ENCODE results near the gene RAPGEF4.

RAPGEF4 gene

DNA sequence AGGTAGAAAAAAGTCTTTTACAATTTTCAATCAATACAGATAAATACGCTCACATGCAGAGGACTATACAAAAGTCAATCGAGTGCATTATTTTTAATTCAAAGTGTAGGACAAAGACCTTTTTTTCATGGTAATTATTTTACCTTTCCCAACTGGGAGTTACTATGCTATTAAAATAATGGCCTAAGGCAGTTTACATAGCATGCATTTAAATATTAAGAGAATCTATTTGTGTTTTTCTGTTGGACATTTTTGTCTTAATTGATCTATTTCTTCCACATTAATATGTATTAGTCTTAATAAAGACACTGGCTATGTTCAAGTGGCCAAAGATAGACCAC lies 209.8 kb downstream of the RAPGEF4 start:
- no peak for DNase-seq

DNA sequence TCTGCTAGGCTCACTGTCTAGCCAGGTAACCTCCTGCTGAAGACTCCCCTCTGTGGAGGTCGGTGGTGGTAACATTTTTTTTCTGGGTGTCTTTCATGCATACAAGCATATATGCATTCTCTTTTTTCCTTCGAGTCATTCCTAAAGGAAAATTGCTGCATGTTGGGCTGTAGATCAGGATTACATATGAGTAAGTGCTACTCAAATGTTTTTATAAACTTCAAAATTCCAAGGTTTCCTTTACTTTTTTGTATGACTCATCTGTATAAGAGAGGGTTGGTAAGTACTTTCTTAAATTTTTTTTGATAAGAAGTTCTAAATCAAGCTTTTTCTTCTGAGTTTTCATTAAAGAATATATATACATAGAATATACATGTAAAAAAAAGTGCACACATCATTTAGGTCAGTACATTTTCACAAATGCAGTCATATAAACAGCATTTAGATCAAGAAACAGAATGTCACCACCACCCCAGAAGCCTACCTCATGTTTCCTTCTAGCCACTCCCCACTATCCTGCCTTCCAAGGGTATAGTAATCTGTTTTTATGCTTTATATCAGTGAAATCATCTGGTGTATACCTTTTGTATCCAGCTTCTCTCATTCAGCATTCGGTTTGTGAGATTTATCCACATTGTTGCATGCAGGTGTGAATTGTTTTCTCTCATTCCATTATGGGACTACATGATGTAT lies 212.0 kb downstream of the RAPGEF4 start:
- no peak for DNase-seq

DNA sequence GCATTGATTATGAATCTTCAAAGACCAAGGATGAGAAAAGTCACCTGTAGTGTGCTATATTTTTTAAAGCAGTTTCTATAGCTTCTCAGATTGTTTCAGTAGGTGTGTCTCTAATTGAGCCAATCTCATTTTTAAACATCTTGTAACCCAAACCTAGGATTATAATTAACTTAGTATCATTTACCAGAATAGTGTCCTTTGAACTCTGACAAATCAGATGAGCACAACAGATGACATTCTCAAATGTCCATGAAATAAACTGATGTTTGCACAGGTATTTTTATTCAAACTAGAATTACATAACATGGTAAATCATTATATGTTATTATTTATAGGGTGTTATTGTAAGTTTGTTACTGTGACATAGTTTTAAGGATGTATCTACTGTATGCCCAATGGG lies 213.9 kb downstream of the RAPGEF4 start:
- DNase-seq = no peak

- no peak for DNase-seq
These were observed 214.9 kb downstream of the RAPGEF4 start for GRCh38 chr2:172950565-172950964.

DNA sequence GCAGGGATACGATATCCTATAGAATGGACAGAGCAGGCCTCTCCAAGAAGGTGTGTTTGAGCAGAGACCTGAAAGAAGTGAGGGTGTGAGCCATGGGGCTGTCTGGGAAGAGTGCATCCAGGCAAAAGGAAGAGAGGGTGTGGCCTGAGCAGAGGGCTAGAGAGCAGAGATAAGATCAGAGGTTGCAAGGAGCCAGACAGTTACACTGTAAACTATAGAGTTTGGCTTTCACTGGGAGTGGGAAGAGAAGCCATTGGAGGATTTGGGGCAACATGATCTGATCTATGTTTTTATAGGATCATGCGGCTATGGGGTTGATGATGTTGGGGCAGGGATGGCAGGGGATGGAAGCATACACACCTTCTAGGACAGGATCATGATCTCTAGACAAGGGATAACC lies 215.9 kb downstream of the RAPGEF4 start:
- DNase-seq = no peak

GRCh38 chr2:172953411-172953810 lies 217.8 kb downstream of the RAPGEF4 start:
- no peak for DNase-seq

GRCh38 chr2:172953970-172954852 lies 218.6 kb downstream of the RAPGEF4 start:
- no peak for DNase-seq

GRCh38 chr2:172955587-172955986 lies 219.9 kb downstream of the RAPGEF4 start:
- DNase-seq = no peak

GRCh38 chr2:172957734-172958133 lies 222.1 kb downstream of the RAPGEF4 start:
- DNase-seq = no peak

- no peak for DNase-seq
These were observed 226.4 kb downstream of the RAPGEF4 start for GRCh38 chr2:172962082-172962481.

DNA sequence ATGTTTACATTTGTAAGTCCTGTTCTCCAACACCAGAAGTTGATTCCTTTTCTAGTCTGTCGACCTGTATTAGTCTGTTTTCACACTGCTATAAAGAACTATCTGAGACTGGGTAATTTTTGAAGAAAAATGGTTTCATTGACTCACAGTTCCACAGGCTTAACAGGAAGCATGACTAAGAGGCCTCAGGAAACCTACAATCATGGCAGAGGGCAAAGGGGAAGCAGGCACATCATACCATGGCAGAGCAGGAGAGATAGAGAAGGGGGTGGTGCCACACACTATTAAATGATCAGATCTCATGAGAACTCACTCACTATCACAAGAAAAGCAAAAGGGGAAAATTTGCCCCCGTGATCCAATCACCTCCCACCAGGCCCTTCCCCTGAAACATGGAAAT lies 227.2 kb downstream of the RAPGEF4 start:
- DNase-seq = no peak

DNA sequence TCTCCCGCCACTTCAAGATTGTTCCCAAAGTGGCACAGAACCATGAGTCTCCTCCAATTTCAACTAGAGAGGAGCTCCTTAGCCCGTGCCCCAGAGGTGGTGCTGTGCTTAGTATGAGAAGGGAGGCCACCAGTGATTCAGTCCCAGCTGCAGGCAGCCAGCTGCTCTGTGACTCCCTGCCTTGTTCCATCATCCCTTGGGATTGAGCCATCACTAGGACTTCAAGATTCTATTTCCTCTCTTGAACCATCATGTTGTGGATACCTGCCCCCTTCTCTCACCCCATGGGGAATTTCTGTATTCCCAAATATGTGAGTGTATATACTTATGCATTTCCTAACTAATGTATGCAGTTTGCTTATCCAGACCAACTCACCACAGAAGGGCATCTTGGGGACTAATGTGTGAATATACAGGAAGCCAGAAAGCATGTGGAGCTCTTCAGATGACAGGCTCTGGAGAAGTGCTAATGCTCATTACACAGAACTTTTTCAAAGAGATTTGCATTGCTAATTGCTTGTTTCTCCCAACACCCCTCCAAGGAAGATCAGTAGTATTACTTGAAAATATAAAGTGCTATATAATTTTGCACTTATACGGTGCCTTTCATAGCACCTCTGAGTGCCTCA lies 229.0 kb downstream of the RAPGEF4 start:
- no peak for DNase-seq

GRCh38 chr2:172965433-172966212 lies 230.0 kb downstream of the RAPGEF4 start:
- DNase-seq = no peak

- DNase-seq = no peak
These were observed 231.7 kb downstream of the RAPGEF4 start for GRCh38 chr2:172967036-172967982.

- no peak for DNase-seq
These were observed 232.4 kb downstream of the RAPGEF4 start for GRCh38 chr2:172968061-172968469.

DNA sequence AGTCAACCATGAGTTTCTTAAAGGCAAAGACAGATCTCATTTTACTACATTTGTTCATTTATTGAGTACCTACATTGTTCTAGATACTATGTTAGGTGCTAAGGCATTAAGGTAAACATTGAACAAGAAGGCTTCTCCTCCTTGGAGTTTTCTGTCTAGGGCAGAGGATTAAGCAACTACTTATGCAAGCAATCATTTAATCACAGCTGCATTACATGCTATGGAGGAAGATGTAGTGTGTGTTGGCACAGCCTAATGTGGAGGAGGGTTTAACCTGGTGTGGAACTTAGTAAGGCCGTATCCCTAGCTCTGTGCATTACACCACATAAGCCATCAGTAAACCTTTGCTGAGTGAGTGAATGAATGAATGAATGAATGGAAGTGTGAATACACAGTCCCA lies 233.5 kb downstream of the RAPGEF4 start:
- no peak for DNase-seq

DNA sequence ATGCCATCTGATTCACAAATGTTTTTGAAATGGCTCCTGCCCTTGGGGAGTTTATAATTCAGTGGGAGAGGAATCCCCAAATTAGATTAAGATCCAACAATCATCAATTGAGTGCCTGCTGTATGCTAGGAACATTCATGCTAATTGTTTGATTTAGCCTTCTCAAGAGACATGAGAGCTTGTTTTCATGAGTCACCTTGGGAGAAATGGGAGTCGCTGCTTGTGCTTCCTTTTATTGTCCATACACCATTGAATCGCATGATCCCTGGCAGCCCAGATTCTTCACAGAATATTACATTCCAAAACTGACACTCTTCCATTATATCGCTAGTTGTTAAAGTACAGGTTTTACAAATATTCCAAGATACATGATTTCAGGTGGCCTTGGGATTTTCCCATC lies 234.0 kb downstream of the RAPGEF4 start:
- DNase-seq = no peak

DNA sequence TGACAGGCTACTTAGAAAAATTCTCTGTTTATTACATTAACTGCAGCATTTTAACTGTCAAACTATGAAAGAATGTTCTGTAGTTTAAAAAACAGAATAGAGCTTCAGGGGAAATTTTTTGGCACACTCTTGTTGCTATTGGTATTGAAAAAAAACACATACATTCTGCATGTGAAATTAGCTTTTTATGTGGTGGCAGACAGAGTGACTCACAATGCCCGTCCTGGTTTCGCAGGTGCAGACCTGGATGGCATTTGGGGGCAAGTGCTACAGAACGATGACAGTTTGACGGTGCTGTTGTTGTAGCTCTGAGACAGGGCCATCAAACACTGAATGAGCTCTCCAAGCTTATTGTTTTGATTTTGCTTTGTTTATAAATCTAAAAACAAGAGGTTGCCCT lies 235.0 kb downstream of the RAPGEF4 start:
- DNase-seq = no peak

GRCh38 chr2:172972005-172972619 lies 236.5 kb downstream of the RAPGEF4 start:
- DNase-seq = peak; percentile 29

DNA sequence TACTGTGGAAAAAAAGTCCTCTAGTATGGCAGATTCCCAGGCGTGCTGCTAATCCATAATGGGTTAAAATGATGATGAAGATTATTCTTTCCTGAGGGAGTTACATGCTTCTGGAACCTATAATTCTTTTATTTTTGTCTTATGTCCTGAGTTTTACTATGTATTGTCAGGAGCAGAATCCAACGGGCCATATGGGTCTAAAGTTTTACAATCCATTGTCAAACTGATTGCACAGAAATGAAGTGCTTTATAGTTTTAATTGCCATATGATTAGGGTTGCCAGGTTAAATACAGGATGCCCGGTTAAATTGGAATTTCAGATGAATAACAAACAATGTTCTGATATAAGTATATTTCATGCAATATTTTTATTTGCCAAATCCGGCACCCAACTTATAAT lies 239.1 kb downstream of the RAPGEF4 start:
- no peak for DNase-seq

- no peak for DNase-seq
These were observed 240.5 kb downstream of the RAPGEF4 start for GRCh38 chr2:172976116-172976515.

- DNase-seq = no peak
These were observed 241.2 kb downstream of the RAPGEF4 start for GRCh38 chr2:172976816-172977215.
